Measurements from ENCODE around the gene GAREM1. TPM values are rescaled to one million over a fixed set of nuclear protein-coding genes. Genes with fewer than 3 reads are reported as not detected.
A peak's percentile ranks its signal among the peaks of the same experiment; 100 is the strongest.

The GAREM1 gene
- total RNA-seq, 1 donor from 2014 or later: 11.5 TPM

- ATAC-seq (peak; percentile 51), DNase-seq (no peak)
- Histone ChIP-seq H3K27me3 (no peaks in the 10 kb centered on the region), H3K4me1 (peaks cover 4% of the 10 kb centered on the region), H3K36me3 (no peaks in the 10 kb centered on the region), H3K27ac (no peak overlapping the region), H3K4me3 (no peak overlapping the region), H3K9me3 (no peaks in the 10 kb centered on the region)
- intact Hi-C loops (cut with DNase I): no loop called here
- no peak for TF ChIP-seq CTCF (IDR thresholded peaks at IDR 0.05)
Measured at GRCh38 chr18:32302806-32303205, 167.9 kb downstream of the GAREM1 start.

GRCh38 chr18:32301976-32302743 is 168.5 kb downstream of the GAREM1 start:
- Histone ChIP-seq H3K4me3 (no peak overlapping the region), H3K9me3 (no peaks in the 10 kb centered on the region), H3K4me1 (peaks cover 4% of the 10 kb centered on the region), H3K27ac (no peak overlapping the region), H3K36me3 (no peaks in the 10 kb centered on the region), H3K27me3 (no peaks in the 10 kb centered on the region)
- ATAC-seq: peak; percentile 69
- intact Hi-C loops (cut with DNase I): no loop called here
- DNase-seq: no peak
- no peak for TF ChIP-seq CTCF (IDR thresholded peaks at IDR 0.05)

GRCh38 chr18:32301361-32301760 is 169.3 kb downstream of the GAREM1 start:
- Histone ChIP-seq H3K27me3 (no peaks in the 10 kb centered on the region), H3K9me3 (no peaks in the 10 kb centered on the region), H3K4me1 (peaks cover 4% of the 10 kb centered on the region), H3K4me3 (no peak overlapping the region), H3K36me3 (no peaks in the 10 kb centered on the region), H3K27ac (no peak overlapping the region)
- ATAC-seq: no peak
- TF ChIP-seq CTCF (IDR thresholded peaks at IDR 0.05): no peak
- intact Hi-C loops (cut with DNase I): no loop called here
- no peak for DNase-seq

GRCh38 chr18:32300914-32301313 is 169.8 kb downstream of the GAREM1 start:
- DNase-seq (no peak), ATAC-seq (no peak)
- H3K4me3 ChIP-seq: no peak overlapping the region
- no peaks in the 10 kb centered on the region for H3K27me3 ChIP-seq
- H3K36me3 ChIP-seq: no peaks in the 10 kb centered on the region
- intact Hi-C loops (cut with DNase I): no loop called here
- no peak for TF ChIP-seq CTCF (IDR thresholded peaks at IDR 0.05)
- peaks cover 4% of the 10 kb centered on the region for H3K4me1 ChIP-seq
- H3K9me3 ChIP-seq: no peaks in the 10 kb centered on the region
- no peak overlapping the region for H3K27ac ChIP-seq

- no peak for TF ChIP-seq CTCF (IDR thresholded peaks at IDR 0.05)
- intact Hi-C loops (cut with DNase I): no loop called here
- Histone ChIP-seq H3K27ac (no peak overlapping the region), H3K9me3 (no peaks in the 10 kb centered on the region), H3K4me1 (peaks cover 4% of the 10 kb centered on the region), H3K36me3 (no peaks in the 10 kb centered on the region), H3K27me3 (no peaks in the 10 kb centered on the region), H3K4me3 (no peak overlapping the region)
- no peak for ATAC-seq
- DNase-seq: no peak
Measured at GRCh38 chr18:32299484-32299883, 171.2 kb downstream of the GAREM1 start.

Measured in upper lobe of right lung (tissue), 1 donor.